Right lobe of liver (tissue), 4 donors: ENCODE results near the gene CR2.

Experiments
- CTCF ChIP-seq, 4 donors: fragments of 200-600 bp in 3 of 4; fragments of 450-650 bp in 1 of 4; IDR thresholded peaks; one replicate each; pipeline versions ENCODE4 v1.5.1 to v1.8.0; 2016 to 2022; ENCODE audit warnings: antibody characterized with exemption in 4 of 4, mild to moderate bottlenecking in 2 of 4
- POLR2A ChIP-seq: fragments of 450-650 bp; IDR thresholded peaks from one replicate; pipeline ENCODE4 v1.6.1; 2017; ENCODE audit warnings: antibody characterized with exemption, mild to moderate bottlenecking
- donor health status: DM: no; HTN: no; CAD: no.
- donor health status: DM: no; HTN: no; CAD: no.
- donor health status: DM: no; HTN: yes; CAD: no.

- TF ChIP-seq CTCF (IDR thresholded peaks at IDR 0.05) (no peak), POLR2A (no peak)
These were observed 41.3 kb upstream of the CR2 start for GRCh38 chr1:207412845-207413244.
